Measurements from ENCODE around the gene CARD6. TPM values are rescaled to one million over a fixed set of nuclear protein-coding genes. Genes with fewer than 3 reads are reported as not detected.

CARD6 gene
- total and polyA plus RNA-seq, 2 of the 13 experiments (the other 11 are each of a cell fraction or from before 2014, with no cell fraction given), result 0.33 to 1.4 TPM

DNA sequence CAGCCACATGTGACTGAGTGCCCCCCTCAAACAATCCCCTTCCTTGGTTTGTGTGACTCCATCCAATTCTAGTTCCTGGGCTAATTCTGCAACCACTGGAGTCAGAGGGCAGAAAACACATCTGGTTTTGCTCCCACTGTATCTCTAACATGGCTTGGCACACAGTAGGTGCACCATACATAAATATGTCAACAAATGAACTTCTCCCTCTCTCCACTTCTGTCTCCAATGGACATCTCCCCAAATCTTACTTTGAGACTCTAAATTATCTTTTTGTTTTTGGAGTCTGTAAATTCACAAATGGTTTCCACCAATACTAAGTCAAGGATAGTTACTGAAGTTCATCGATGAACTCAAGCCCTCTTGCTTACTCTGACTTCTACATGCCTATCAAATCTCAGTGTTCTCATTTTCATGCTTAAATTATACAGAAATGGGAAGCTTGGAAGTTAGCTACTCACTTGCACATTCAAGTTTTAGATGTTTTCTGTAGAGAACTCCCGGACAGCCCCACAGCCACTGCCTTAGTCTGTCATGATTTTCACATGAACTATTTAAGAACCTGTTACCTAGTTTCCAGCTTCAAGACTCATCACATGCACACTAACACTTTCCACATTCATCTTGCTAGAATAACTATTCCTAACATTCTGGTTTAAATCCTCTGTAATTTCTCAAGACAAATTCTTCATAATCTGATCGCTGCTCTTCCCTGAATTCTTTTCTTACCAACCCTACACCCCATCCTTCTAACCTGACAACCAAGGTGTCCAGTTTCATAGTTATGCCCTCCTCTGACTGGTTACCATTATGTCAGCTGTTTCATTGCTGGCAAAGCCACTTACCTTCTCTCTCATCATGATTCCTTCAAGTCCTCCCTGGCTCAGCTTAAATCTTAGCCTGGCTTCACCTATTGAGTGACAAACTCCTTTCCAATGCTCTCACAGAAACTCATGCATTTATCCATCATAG lies 12.2 kb upstream of the CARD6 start:
- intact Hi-C loops (cut with micrococcal nuclease; ENCODE audit: unreplicated experiment), result no loop called here
- DNase-seq (ENCODE audit: low spot score) (no peak), FAIRE-seq (no peak), ATAC-seq (no peak)
- Histone ChIP-seq H3K36me3 (replicated peaks in 1 of 2; ENCODE audit: control insufficient read depth in 1 of 2, insufficient read depth in 2 of 2, low read length in 2 of 2) (peaks cover 17 to 71% of the 10 kb centered on the region in 2 experiments), H3K4me2 (ENCODE audit: low read depth, low read length) (no peak overlapping the region), H3K79me2 (ENCODE audit: insufficient read depth, low read length) (peaks cover 17% of the 10 kb centered on the region), H3K27me3 (ENCODE audit: control insufficient read depth in 1 of 2, insufficient read depth in 2 of 2, low read length in 2 of 2) (no peaks in the 10 kb centered on the region), H4K20me1 (ENCODE audit: insufficient read depth, low read length) (peaks cover 64% of the 10 kb centered on the region), H3K4me1 (ENCODE audit: insufficient read depth, low read length) (peaks cover 42% of the 10 kb centered on the region), H2AFZ (ENCODE audit: low read length) (no peak overlapping the region), H3K27ac (ENCODE audit: extremely low read length, insufficient read depth, low read length) (peak overlapping the region; percentile 0), H3K4me3 (replicated peaks in 1 of 3; ENCODE audit: insufficient read depth in 1 of 3, low read depth in 2 of 3, low read length in 3 of 3) (no peak overlapping the region), H3K9me3 (ENCODE audit: low read length) (no peaks in the 10 kb centered on the region), H3K9ac (ENCODE audit: insufficient read depth, low read depth, low read length) (no peak overlapping the region)
- WGBS (ENCODE audit: low lambda C conversion rate), result 96% methylated on average over 3 of the region's 3 CpGs
- ChIA-PET POLR2A (interaction anchor here (1.7 kb wide), 1 partner anchor 30 kb away, joined by 11 read pairs; the partner anchor contains the start of gene PRKAA1), CTCF (ENCODE audit: low intra/inter-chr PET ratio, low total read pairs) (no interaction called here)
- TSS peak; percentile 0 for BruUV-seq (replicated peaks)
- in situ Hi-C loops (cut with HindIII; ENCODE audit: extremely low pct_ligation_motif_present, low pct_unique_long_range_greater_than_20kb), result no loop called here
- TF ChIP-seq MED13 (CRISPR knock-in tag; IDR thresholded peaks at IDR 0.05), result no peak
- TF ChIP-seq ZNF12 (CRISPR knock-in tag; IDR thresholded peaks at IDR 0.05), result no peak
- no peak for TF ChIP-seq ZNF414 (CRISPR knock-in tag; IDR thresholded peaks at IDR 0.05)
- TF ChIP-seq, protein P1, sequence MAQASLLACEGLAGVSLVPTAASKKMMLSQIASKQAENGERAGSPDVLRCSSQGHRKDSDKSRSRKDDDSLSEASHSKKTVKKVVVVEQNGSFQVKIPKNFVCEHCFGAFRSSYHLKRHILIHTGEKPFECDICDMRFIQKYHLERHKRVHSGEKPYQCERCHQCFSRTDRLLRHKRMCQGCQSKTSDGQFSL (CRISPR knock-in tag; IDR thresholded peaks at IDR 0.05), result no peak
- TF ChIP-seq, protein P2, sequence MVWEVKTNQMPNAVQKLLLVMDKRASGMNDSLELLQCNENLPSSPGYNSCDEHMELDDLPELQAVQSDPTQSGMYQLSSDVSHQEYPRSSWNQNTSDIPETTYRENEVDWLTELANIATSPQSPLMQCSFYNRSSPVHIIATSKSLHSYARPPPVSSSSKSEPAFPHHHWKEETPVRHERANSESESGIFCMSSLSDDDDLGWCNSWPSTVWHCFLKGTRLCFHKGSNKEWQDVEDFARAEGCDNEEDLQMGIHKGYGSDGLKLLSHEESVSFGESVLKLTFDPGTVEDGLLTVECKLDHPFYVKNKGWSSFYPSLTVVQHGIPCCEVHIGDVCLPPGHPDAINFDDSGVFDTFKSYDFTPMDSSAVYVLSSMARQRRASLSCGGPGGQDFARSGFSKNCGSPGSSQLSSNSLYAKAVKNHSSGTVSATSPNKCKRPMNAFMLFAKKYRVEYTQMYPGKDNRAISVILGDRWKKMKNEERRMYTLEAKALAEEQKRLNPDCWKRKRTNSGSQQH (CRISPR knock-in tag; IDR thresholded peaks at IDR 0.05; ENCODE audit: low read depth), result no peak
- TF ChIP-seq, protein P3, sequence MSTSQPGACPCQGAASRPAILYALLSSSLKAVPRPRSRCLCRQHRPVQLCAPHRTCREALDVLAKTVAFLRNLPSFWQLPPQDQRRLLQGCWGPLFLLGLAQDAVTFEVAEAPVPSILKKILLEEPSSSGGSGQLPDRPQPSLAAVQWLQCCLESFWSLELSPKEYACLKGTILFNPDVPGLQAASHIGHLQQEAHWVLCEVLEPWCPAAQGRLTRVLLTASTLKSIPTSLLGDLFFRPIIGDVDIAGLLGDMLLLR (CRISPR knock-in tag; IDR thresholded peaks at IDR 0.05), result no peak
- no peak for TF ChIP-seq HIVEP1 (CRISPR knock-in tag; IDR thresholded peaks at IDR 0.05)
- TF ChIP-seq ZNF431 (CRISPR knock-in tag; IDR thresholded peaks at IDR 0.05; ENCODE audit: borderline replicate concordance, low read depth), result no peak
- TF ChIP-seq, protein P4, sequence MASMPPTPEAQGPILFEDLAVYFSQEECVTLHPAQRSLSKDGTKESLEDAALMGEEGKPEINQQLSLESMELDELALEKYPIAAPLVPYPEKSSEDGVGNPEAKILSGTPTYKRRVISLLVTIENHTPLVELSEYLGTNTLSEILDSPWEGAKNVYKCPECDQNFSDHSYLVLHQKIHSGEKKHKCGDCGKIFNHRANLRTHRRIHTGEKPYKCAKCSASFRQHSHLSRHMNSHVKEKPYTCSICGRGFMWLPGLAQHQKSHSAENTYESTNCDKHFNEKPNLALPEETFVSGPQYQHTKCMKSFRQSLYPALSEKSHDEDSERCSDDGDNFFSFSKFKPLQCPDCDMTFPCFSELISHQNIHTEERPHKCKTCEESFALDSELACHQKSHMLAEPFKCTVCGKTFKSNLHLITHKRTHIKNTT (CRISPR knock-in tag; IDR thresholded peaks at IDR 0.05), result no peak
- TF ChIP-seq ZNF281 (CRISPR knock-in tag; IDR thresholded peaks at IDR 0.05; ENCODE audit: borderline replicate concordance), result no peak
- TF ChIP-seq ZMYM2 (CRISPR knock-in tag; IDR thresholded peaks at IDR 0.05), result no peak
- TF ChIP-seq STAG1 (CRISPR knock-in tag; IDR thresholded peaks at IDR 0.05), result no peak
- peak; percentile 41; the same call in 1 of the 2 replicates for TF ChIP-seq PAF1 (CRISPR knock-in tag; IDR thresholded peaks at IDR 0.05)
- peak; percentile 83; the same call in 1 of the 2 replicates for TF ChIP-seq SSRP1 (CRISPR knock-in tag; IDR thresholded peaks at IDR 0.05)
- TF ChIP-seq POLR2G (IDR thresholded peaks at IDR 0.05; ENCODE audit: low read depth, low read length), result peak; percentile 40
- TF ChIP-seq FOXK1 (CRISPR knock-in tag; IDR thresholded peaks at IDR 0.05; ENCODE audit: borderline replicate concordance, low read depth), result no peak
- TF ChIP-seq ZKSCAN1 (IDR thresholded peaks at IDR 0.05; ENCODE audit: low read length), result peak; percentile 92
